Smooth muscle cell of the umbilical artery (primary cell): ENCODE data around the gene UTS2B. TPM values are rescaled to one million over a fixed set of nuclear protein-coding genes. Genes with fewer than 3 reads are reported as not detected.

Experiments
- total RNA-seq: library from RNA; depleted of rRNA; stranded (reverse); fragments of >200 nt; gene quantifications from 2 replicates; pipeline ENCODE4 v1.2.3, GENCODE V29; 2014

UTS2B gene, protein sequence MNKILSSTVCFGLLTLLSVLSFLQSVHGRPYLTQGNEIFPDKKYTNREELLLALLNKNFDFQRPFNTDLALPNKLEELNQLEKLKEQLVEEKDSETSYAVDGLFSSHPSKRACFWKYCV
- 0.30 and 0.60 TPM in 2 replicates for total RNA-seq

DNA sequence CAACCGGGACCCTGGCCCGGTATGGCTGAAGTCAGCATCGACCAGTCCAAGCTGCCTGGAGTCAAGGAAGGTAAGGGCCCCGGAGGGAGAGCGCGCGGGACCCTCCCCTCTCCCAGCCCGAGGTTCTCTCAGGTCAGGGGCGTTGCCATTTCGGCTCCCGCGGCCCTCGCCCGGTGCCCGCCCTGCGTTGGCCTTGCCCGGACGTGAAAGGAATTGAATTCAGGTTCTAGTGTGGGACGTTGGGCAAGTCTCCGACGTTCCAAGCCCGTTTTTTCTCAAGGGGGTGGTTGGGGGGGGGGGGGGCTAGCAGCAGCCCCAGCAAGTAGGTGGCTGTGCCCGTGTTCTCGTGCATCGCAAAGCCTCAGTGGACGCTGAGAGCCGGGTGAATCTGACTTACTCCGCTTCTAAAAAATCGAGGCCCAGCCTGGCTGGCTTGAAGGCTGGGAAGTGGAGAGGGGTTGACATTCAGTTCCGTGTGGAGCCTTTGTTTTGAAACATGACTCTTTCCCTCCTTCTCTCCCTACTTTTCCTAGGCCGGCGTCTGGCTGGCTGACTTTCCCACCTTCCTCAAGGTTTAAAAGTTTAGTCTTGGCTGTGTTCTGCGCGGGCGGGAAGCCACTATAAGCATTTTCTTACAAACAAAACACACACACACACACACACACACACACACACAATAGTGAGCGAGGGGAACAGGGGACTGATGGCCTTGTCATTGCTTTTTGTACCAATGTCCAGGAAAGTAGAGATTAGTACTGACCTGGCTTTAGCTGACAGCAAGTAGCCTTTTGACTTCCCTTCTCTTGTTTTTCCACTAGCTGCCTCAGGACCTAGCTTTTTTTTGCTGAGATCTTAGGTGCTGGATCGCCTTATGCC, at the start of gene UTS2B:
UTS2B (minus strand) TSS at position 873 of the 876 bp plus-strand sequence. CDS start 48,337 bp downstream, outside the sequence.

DNA sequence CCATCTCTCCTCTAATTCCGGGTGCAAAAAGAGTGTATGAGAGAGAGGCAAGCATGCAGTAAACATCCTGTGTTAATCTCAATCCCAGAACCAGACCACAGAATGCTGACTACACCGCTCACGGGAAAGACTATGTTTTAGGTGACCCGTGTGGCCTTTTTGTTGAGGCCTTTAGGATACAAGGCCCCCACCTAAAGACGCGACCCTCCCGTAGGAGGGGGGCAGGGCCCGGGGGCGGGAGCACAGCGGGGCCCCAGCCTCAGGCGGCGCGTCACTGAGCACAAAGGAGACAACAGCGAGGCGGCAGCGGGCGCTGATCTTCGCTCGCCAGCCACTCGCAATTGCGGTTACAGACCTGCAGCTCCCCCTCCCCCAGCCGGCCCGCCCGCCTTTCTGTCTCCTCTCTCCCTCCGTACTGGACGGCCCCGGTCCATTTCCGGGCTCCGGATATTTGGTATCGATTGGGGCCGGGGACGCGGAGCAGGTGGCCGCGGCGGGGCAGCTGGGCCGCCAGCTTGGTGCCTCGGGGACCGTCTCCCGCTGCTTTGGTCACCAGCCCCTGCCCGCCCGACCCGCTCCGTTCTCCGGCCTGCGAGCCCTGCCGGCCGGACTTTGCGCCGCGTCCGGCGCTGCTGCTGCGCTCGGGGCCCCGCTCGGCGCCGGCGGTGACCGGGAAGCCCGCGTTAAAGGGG, 1.2 kb downstream of the UTS2B start, which contains the start of gene CCDC50:
CCDC50 (plus strand) TSS at position 433 of the 692 bp plus-strand sequence. CDS start 281 bp downstream, outside the sequence.

Other genes with a start within 250 kb of the UTS2B start
- gene OSTN, start 131.3 kb downstream of the UTS2B start, total RNA-seq: 1.8 and 23.8 TPM in 2 replicates
- gene CCDC50, start 1.1 kb downstream of the UTS2B start, total RNA-seq: 103 and 158 TPM in 2 replicates
- not detected in 2 replicates for gene PYDC2, start 130.6 kb upstream of the UTS2B start, total RNA-seq